K562 (cell line): ENCODE results near the gene SH3TC1. TPM values are rescaled to one million over a fixed set of nuclear protein-coding genes. Genes with fewer than 3 reads are reported as not detected.

Experiments used
- ATAC-seq: fragments of 200-7000 bp; cut with Tn5 transposase; 3 replicates; pipeline ENCODE4 v1.9.1; 2020; ENCODE audit warnings: moderate library complexity
- BruUV-seq: library from RNA; stranded (reverse); fragments of 400-500 nt; replicated peaks from 2 replicates; lab custom pipeline; 2021; lab: Mats Ljungman, UMichigan
- CTCF ChIA-PET: fragments of 300-600 bp; formaldehyde crosslinking; extraction: SDS; loops from one replicate; lab custom pipeline; 2021; ENCODE audit warnings: low intra/inter-chr PET ratio; lab: Yijun Ruan, JAX
- POLR2A ChIA-PET: fragments of 300-600, 350-650 bp; sonication (Branson Sonifier 250); formaldehyde crosslinking; extraction: SDS; loops from one replicate; lab custom pipeline; 2021; ENCODE audit warnings: antibody characterized with exemption, inconsistent platforms; lab: Yijun Ruan, JAX
- DNase-seq, 4 experiments: peaks; one replicate each; pipeline versions ENCODE4 v3.0.0 to v3.0.0-alpha.2; 2011 to 2018; ENCODE audit warnings: low spot score in 3 of 4, mixed read lengths in 3 of 4; ENCODE audit errors: extremely low read depth in 1 of 4
- FAIRE-seq: peaks from 2 replicates; lab custom pipeline; 2011; peaks lifted over from hg19 to GRCh38; lab: Jason Lieb, UNC
- H2AFZ ChIP-seq: 2 replicates; pipeline ENCODE4 v1.6.0; 2011; ENCODE audit warnings: low read depth, low read length, control low read depth, inconsistent platforms
- H3K27ac ChIP-seq: fragments of 200-600 bp; 3 replicates; pipeline ENCODE4 v1.8.0; 2011; ENCODE audit warnings: low read depth, mild to moderate bottlenecking, control low read depth, inconsistent platforms, low read length, moderate library complexity, mixed read lengths; ENCODE audit errors: extremely low read depth
- H3K27me3 ChIP-seq, 2 experiments: fragments of 300-600 bp in 1 of 2; 2 replicates in 1 of 2; 3 replicates in 1 of 2; pipeline versions ENCODE4 v1.6.0 to v1.8.0; 2011; ENCODE audit warnings: inconsistent platforms in 2 of 2, low read length in 2 of 2, mild to moderate bottlenecking in 1 of 2, mixed read lengths in 1 of 2, moderate library complexity in 1 of 2; ENCODE audit not compliant: control insufficient read depth in 2 of 2, insufficient read depth in 2 of 2
- H3K36me3 ChIP-seq: fragments of 300-600 bp; 3 replicates; pipeline ENCODE4 v1.8.0; 2011; ENCODE audit warnings: mild to moderate bottlenecking, low read length, inconsistent platforms; ENCODE audit not compliant: control insufficient read depth, insufficient read depth
- H3K4me1 ChIP-seq, 2 experiments: fragments of 200-600 bp in 1 of 2; replicated peaks in 1 of 2; 2 replicates in 1 of 2; 3 replicates in 1 of 2; pipeline versions ENCODE4 v1.5.1 to v1.8.0; 2011; ENCODE audit warnings: inconsistent platforms in 2 of 2, low read length in 2 of 2, mild to moderate bottlenecking in 1 of 2, mixed read lengths in 1 of 2, moderate library complexity in 1 of 2; ENCODE audit not compliant: control insufficient read depth in 2 of 2, insufficient read depth in 2 of 2
- H3K4me2 ChIP-seq: 2 replicates; pipeline ENCODE4 v1.6.1; 2011; ENCODE audit warnings: low read length, control low read depth, inconsistent platforms, mixed read lengths; ENCODE audit not compliant: insufficient read depth
- H3K4me3 ChIP-seq: fragments of 200-600 bp; sonication (generic), shearing (Covaris generic); 2 replicates; pipeline ENCODE4 v1.5.1; 2016; ENCODE audit warnings: control low read depth, inconsistent platforms
- H3K79me2 ChIP-seq: fragments of 200-600 bp; 3 replicates; pipeline ENCODE4 v1.8.0; 2011; ENCODE audit warnings: low read length, inconsistent platforms; ENCODE audit not compliant: control insufficient read depth, insufficient read depth
- H3K9ac ChIP-seq, 2 experiments: 2 replicates each; pipeline versions ENCODE4 v1.6.0 to v1.6.1; 2011; ENCODE audit warnings: low read depth in 2 of 2, low read length in 2 of 2, control low read depth in 1 of 2, inconsistent platforms in 1 of 2, mild to moderate bottlenecking in 1 of 2, mixed read lengths in 1 of 2; ENCODE audit not compliant: insufficient read depth in 1 of 2
- H3K9me1 ChIP-seq: one replicate; pipeline ENCODE4 v1.6.0; 2011; ENCODE audit warnings: inconsistent platforms, mild to moderate bottlenecking, low read length, moderate library complexity; ENCODE audit not compliant: control insufficient read depth, insufficient read depth
- H3K9me3 ChIP-seq: replicated peaks from 2 replicates; pipeline ENCODE4 v1.5.1; 2011; ENCODE audit warnings: low read depth, low read length, inconsistent platforms; ENCODE audit not compliant: control insufficient read depth, insufficient read depth
- H4K20me1 ChIP-seq: replicated peaks from 2 replicates; pipeline ENCODE4 v1.6.1; 2011; ENCODE audit warnings: low read length, inconsistent platforms, mixed read lengths; ENCODE audit not compliant: control insufficient read depth, insufficient read depth
- HNRNPUL1 ChIP-seq: fragments of 200-400 bp; formaldehyde crosslinking; IDR thresholded peaks from 2 replicates; pipeline ENCODE4 v1.6.1; 2017; ENCODE audit warnings: low read length
- TAF9B ChIP-seq: fragments of 450-650 bp; IDR thresholded peaks from 2 replicates; pipeline ENCODE4 v1.6.1; 2018; ENCODE audit warnings: mild to moderate bottlenecking; ENCODE audit not compliant: partially characterized antibody
- ZNF583 ChIP-seq: fragments of 250-450 bp; sonication (Bioruptor Pico); IDR thresholded peaks from 2 replicates; pipeline ENCODE4 v1.4.0; 2020
- WGBS: fragments of 100-300 bp; shearing (Covaris generic); methylation state at CpG from one replicate; pipeline ENCODE4 v1.1.6; 2016; ENCODE audit warnings: low coverage, mixed read lengths; ENCODE audit not compliant: insufficient coverage; ENCODE audit errors: missing lambda C conversion rate; 5-methylcytosine and 5-hydroxymethylcytosine counted together
- in situ Hi-C: fragments of 300-500 bp; cut with MboI; formaldehyde crosslinking; loops from 4 replicates; pipeline ENCODE4 v1.15.0; 2018; ENCODE audit warnings: inconsistent platforms, mixed read lengths
- intact Hi-C: fragments of 100-400 bp; cut with micrococcal nuclease; formaldehyde crosslinking; loops from 2 replicates; pipeline ENCODE4 v1.14.2; 2022
- polyA plus RNA-seq, 8 experiments: library from polyadenylated mRNA; depleted of rRNA in 4 of 8; stranded (reverse) in 5 of 8; unstranded in 3 of 8; fragments of >200 nt; fragmentation: Nextera tagmentation in 2 of 8; fragmentation: Illumina TruSeq in 1 of 8; extraction: Ambion mirVana in 2 of 8; extraction: Trizol in 1 of 8; gene quantifications; 2 replicates each; pipeline versions ENCODE4 v1.2.1 to v1.2.3, GENCODE V29; 2011 to 2014; ENCODE audit warnings: inconsistent platforms in 1 of 8, missing spikeins in 1 of 8
- total RNA-seq, 7 experiments: library from RNA; depleted of rRNA in 6 of 7; stranded (reverse); fragments of >200 nt in 6 of 7; fragmentation: Illumina TruSeq in 2 of 7; extraction: Trizol in 2 of 7; gene quantifications; 2 replicates each; pipeline versions ENCODE4 v1.2.1 to v1.2.3, GENCODE V29; 2011 to 2021; ENCODE audit warnings: low replicate concordance in 1 of 7
- TF ChIP-seq, protein P1 (sequence below), 2 experiments: fragments of 450-650 bp; IDR thresholded peaks; 2 replicates each; pipeline ENCODE4 v1.6.1; 2016; ENCODE audit warnings: mild to moderate bottlenecking in 2 of 2, borderline replicate concordance in 1 of 2, low read depth in 1 of 2, moderate library complexity in 1 of 2

SH3TC1 gene
- total and polyA plus RNA-seq, 9 of the 15 experiments (the other 6 are each of a cell fraction or from before 2014, with no cell fraction given) = 0.04 to 2.1 (median 0.48) TPM; not detected in 1

DNA sequence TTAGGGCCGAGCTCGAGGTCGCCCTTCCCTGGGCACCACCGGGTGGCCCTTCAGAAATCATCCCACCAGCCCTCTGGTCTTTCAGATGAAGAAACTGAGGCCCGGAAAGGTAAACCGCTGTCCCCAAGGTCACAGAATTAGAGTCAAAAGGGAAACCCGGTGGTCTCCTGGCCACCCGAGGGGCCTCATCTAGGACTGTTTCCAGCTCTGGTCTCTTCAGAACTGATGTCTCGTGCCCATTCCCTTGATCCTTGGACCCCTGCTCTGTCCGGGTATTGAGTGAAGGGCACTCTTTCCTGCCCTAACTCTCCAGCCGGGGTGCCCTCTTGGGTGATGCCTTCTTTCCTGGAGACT lies 71.3 kb downstream of the SH3TC1 start:
- Histone ChIP-seq H4K20me1 (no peaks in the 10 kb centered on the region), H3K9me1 (peaks cover 4% of the 10 kb centered on the region), H3K36me3 (no peaks in the 10 kb centered on the region), H3K27me3 (peaks cover 0 to 45% of the 10 kb centered on the region in 2 experiments), H3K9me3 (no peaks in the 10 kb centered on the region), H3K27ac (no peak overlapping the region), H2AFZ (no peak overlapping the region), H3K9ac (no peak overlapping the region), H3K79me2 (no peaks in the 10 kb centered on the region), H3K4me1 (peaks cover 0 to 28% of the 10 kb centered on the region in 2 experiments; a peak in 4 of 5 replicates), H3K4me3 (no peak overlapping the region), H3K4me2 (no peak overlapping the region)
- DNase-seq (no peak), FAIRE-seq (no peak), ATAC-seq (no peak)
- intact Hi-C loops (no loop called here), in situ Hi-C loops (no loop called here)
- 21% methylated on average over 8 of the region's 11 CpGs for WGBS
- no TSS peak for BruUV-seq
- ChIA-PET CTCF (no interaction called here), POLR2A (interaction anchor here (1.1 kb wide), 1 partner anchor 25 kb away, joined by 3 read pairs; no protein-coding TSS in a partner anchor)
- TF ChIP-seq, protein P1, sequence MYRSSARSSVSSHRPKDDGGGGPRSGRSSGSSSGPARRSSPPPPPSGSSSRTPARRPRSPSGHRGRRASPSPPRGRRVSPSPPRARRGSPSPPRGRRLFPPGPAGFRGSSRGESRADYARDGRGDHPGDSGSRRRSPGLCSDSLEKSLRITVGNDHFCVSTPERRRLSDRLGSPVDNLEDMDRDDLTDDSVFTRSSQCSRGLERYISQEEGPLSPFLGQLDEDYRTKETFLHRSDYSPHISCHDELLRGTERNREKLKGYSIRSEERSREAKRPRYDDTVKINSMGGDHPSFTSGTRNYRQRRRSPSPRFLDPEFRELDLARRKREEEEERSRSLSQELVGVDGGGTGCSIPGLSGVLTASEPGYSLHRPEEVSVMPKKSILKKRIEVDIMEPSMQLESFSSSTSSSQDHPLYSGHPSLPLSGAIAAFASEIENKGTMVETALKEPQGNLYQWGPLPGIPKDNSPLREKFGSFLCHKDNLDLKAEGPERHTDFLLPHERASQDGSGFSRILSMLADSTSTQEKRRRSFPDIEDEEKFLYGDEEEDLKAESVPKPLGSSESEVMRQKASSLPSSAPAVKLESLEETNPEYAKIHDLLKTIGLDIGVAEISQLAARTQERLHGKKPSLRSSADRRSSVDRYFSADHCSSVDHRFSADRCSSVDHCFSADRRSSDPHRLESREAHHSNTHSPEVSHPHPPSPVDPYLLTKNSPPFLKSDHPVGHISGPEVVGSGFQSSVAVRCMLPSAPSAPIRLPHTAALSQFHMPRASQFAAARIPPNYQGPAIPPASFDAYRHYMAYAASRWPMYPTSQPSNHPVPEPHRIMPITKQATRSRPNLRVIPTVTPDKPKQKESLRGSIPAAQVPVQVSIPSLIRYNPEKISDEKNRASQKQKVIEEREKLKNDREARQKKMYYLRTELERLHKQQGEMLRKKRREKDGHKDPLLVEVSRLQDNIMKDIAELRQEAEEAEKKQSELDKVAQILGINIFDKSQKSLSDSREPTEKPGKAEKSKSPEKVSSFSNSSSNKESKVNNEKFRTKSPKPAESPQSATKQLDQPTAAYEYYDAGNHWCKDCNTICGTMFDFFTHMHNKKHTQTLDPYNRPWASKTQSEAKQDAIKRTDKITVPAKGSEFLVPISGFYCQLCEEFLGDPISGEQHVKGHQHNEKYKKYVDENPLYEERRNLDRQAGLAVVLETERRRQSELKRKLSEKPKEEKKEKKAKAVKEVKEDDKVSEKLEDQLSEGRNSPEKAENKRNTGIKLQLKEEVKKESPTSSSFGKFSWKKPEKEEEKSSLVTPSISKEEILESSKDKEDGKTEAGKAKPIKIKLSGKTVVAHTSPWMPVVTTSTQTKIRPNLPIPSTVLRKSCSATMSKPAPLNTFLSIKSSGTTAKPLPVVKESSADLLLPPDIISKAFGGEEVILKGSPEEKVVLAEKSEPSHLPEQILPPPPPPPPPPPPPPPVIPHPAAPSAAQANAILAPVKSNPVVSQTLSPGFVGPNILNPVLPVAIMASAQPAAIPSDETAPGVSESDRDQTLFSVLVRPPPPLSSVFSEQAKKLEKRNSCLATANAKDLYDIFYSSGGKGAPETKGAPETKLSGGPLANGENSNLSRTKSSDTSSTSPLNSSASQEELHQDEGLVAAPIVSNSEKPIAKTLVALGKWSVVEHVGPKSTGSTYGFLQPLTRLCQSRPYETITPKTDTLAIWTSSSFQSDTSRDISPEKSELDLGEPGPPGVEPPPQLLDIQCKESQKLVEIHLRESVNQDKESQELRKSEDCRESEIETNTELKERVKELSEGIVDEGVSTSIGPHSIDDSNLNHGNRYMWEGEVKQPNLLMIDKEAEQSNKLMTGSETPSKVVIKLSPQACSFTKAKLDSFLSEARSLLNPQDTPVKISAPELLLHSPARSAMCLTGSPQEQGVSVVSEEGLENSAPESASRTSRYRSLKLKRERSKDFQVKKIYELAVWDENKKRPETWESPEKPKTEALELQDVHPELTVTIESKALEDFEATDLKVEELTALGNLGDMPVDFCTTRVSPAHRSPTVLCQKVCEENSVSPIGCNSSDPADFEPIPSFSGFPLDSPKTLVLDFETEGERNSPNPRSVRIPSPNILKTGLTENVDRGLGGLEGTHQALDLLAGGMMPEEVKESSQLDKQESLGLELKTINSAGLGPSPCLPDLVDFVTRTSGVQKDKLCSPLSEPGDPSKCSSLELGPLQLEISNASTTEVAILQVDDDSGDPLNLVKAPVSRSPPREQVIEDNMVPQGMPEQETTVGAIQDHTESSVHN (IDR thresholded peaks at IDR 0.05; ENCODE audit: borderline replicate concordance in 1 of 2, low read depth in 1 of 2) = no peak
- TF ChIP-seq TAF9B = no peak
- no peak for TF ChIP-seq ZNF583 (CRISPR knock-in tag)
- TF ChIP-seq HNRNPUL1 = no peak
